HPDE6-E6E7 (cell line): Measurements from ENCODE around the gene NOC4L.
"Not testable (repeated sequence)": the region's sequence is repeated elsewhere in the genome, so short reads cannot be mapped to it uniquely, and the experiment has no call there.

Experiments
- DNase-seq: peaks from one replicate; pipeline ENCODE4 v3.0.0; 2011; ENCODE audit warnings: missing footprints; ENCODE audit errors: extremely low spot score

The NOC4L gene

GRCh38 chr12:132144115-132144809 lies at the start of gene NOC4L, which contains the start of gene DDX51:
NOC4L (plus strand) TSS chr12:132144457; CDS start chr12:132144489, 32 bp downstream.
DDX51 (minus strand) TSS chr12:132144319; CDS start chr12:132144296, 23 bp downstream.
- peak; percentile 93 for DNase-seq

- no peak for DNase-seq
Observed at GRCh38 chr12:132095520-132096409, 48.5 kb upstream of the NOC4L start.

DNA sequence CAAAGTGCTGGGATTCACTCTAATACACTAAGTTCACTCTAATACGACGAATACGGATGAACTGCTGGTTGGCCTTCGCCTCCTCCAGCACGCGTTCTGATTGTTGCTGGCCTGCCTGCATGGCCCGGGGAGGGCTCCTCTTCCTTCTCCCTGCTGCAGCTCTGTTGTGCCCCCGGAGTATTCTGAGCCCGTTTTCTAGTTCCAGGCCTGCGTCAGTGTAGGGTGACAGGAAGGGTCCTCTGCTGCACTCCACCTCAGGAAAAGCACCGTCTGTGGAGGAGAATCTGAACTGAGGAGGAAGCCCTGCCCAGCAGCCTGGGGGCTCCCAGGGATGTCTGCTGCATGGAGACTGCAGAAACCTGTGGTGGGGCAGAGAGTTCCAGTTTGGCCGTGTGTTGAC lies 44.5 kb upstream of the NOC4L start:
- DNase-seq = no peak

DNA sequence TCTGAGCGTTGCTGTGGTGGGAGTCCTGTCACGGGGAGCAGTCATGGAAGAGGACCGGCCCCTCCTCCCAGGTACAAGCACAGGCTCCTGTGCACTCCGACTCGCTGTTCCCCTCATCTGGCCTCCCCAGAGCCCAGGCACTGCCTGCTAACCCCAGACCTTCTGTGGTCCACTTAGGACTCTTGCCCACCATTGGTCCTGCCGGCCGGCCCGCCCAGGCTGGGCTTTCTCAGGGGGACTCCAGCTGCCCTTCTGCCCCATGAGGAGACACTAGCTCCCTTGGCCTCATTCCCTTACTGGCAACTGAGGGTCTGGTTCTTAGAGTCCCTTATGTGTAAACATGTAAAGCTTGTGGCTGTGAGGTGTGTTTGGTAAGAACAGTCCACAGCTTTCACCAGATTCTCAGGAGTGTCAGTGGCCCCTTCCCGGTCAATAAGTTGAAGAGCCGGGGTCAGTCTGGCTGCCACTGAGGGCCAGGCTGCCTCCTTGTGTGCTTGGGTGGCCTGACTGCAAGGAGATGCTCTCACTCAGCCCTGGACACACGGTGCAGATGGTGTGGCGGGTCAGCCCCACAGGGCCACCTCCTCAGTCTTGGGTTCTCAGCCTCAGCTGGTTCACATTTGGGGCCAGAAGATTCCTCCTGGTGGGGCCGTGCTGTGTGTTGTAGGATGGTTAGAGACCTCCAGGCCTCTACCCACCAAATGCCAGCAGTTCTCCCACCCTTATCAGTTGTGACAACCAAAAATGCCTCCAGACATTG lies 43.8 kb upstream of the NOC4L start:
- no peak for DNase-seq

DNA sequence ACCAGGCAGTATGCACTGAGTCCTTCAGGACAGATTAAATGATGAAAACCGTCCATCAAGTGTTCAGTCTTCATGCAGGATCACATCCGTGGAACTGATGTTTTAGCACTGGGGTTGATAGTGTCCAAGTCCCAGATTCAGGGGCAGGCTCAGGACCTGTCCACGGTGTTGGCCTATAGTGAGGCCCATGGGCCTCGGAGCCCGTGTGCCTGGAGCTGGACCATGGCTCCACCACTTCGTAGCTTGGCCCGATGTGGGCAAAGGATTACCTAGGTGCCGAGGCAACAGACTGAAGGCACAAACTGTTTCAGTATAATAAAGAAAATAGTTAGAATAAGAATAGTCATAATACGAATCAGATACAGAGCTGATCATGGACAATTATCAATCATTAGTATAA lies 42.0 kb upstream of the NOC4L start:
- no peak for DNase-seq

GRCh38 chr12:132103072-132103471 lies 41.2 kb upstream of the NOC4L start:
- DNase-seq = not testable (repeated sequence)

GRCh38 chr12:132103542-132104308 lies 40.5 kb upstream of the NOC4L start:
- no peak for DNase-seq

- DNase-seq = no peak
Observed at GRCh38 chr12:132105467-132105866, 38.8 kb upstream of the NOC4L start.

DNA sequence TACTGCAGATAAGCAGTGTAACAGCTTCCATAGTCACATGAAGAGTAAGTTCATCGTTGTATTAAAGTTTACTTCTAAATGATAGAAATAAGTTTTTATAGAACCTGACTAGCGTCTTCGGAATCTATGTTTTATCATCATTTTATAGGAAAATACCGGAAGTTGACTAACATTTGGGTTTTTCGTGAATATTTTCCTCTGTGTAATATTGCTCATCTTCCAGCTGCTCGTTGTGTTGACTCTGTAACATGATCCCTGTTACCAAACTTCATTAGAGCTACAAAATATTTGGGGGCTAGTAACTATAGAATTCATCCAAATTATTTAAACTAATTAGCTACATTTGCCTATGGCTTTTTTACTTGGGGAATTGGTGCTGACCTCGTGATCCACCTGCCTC lies 37.3 kb upstream of the NOC4L start:
- no peak for DNase-seq

- no peak for DNase-seq
Observed at GRCh38 chr12:132108211-132108832, 35.9 kb upstream of the NOC4L start.

GRCh38 chr12:132109741-132110140 lies 34.5 kb upstream of the NOC4L start:
- DNase-seq = no peak

GRCh38 chr12:132110677-132111076 lies 33.6 kb upstream of the NOC4L start:
- DNase-seq = no peak

- DNase-seq = no peak
Observed at GRCh38 chr12:132111654-132112304, 32.5 kb upstream of the NOC4L start.

- no peak for DNase-seq
Observed at GRCh38 chr12:132114667-132115066, 29.6 kb upstream of the NOC4L start.

GRCh38 chr12:132115500-132115899 lies 28.8 kb upstream of the NOC4L start:
- no peak for DNase-seq

- no peak for DNase-seq
Observed at GRCh38 chr12:132116709-132117557, 27.3 kb upstream of the NOC4L start.

- DNase-seq = no peak
Observed at GRCh38 chr12:132117558-132117875, 26.7 kb upstream of the NOC4L start.

GRCh38 chr12:132118876-132119275 lies 25.4 kb upstream of the NOC4L start:
- DNase-seq = no peak

GRCh38 chr12:132121283-132121682 lies 23.0 kb upstream of the NOC4L start:
- no peak for DNase-seq
